MM.1S (cell line): ENCODE data around the gene PTCRA.

Experiments used
- CTCF ChIP-seq: fragments of 300-600 bp; sonication (generic); IDR thresholded peaks from 2 replicates; pipeline ENCODE4 v1.5.1; 2016; ENCODE audit warnings: antibody characterized with exemption, low read length, mixed read lengths
- EZH2 ChIP-seq: fragments of 300-600 bp; sonication (generic); optimal IDR thresholded peaks from 2 replicates; pipeline ENCODE3; 2017; ENCODE audit warnings: low read depth, mild to moderate bottlenecking, antibody characterized with exemption, low read length, mixed read lengths
- EZH2phosphoT487 ChIP-seq: fragments of 300-600 bp; sonication (generic); IDR thresholded peaks from 2 replicates; pipeline ENCODE4 v1.6.1; 2018; ENCODE audit warnings: antibody characterized with exemption, low read length

GRCh38 chr6:42962096-42962495 is 46.2 kb downstream of the PTCRA start:
- TF ChIP-seq CTCF (no peak), EZH2 (no peak), EZH2phosphoT487 (no peak)
